T-helper 2 cell treated with Interferon-gamma antibody and Interleukin-4, amounts not matched to agents 5 μg/mL and 100 μg/mL, for 36 hours (primary cell): Measurements from ENCODE around the gene SLAMF7.

Source experiments
- DNase-seq: peaks from one replicate; pipeline ENCODE4 v3.0.0; 2021; ENCODE audit warnings: low spot score
- H3K27ac Mint-ChIP-seq: one replicate; pipeline ENCODE4 v1.8.0; 2021; ENCODE audit warnings: mild to moderate bottlenecking, mixed read lengths
- H3K27me3 Mint-ChIP-seq: one replicate; pipeline ENCODE4 v1.8.0; 2021; ENCODE audit warnings: low read depth, mixed read lengths
- H3K36me3 Mint-ChIP-seq: one replicate; pipeline ENCODE4 v1.8.0; 2021; ENCODE audit warnings: low read depth, mixed read lengths
- H3K4me1 Mint-ChIP-seq: one replicate; pipeline ENCODE4 v1.8.0; 2021; ENCODE audit warnings: low read depth, mixed read lengths
- H3K4me3 Mint-ChIP-seq: one replicate; pipeline ENCODE4 v1.8.0; 2022; ENCODE audit warnings: mild to moderate bottlenecking, moderate library complexity, mixed read lengths
- H3K9me3 Mint-ChIP-seq: one replicate; pipeline ENCODE4 v1.8.0; 2021; ENCODE audit warnings: mixed read lengths

Gene SLAMF7

GRCh38 chr1:160744852-160745520, 5.9 kb downstream of the SLAMF7 start:
- no peaks in the 10 kb centered on the region for H3K9me3 Mint-ChIP-seq
- H3K36me3 Mint-ChIP-seq = peaks cover 8% of the 10 kb centered on the region
- DNase-seq = no peak
- H3K4me1 Mint-ChIP-seq = peaks cover 71% of the 10 kb centered on the region
- peak overlapping the region; percentile 68 for H3K4me3 Mint-ChIP-seq
- H3K27me3 Mint-ChIP-seq = no peaks in the 10 kb centered on the region
- peak overlapping the region; percentile 90 for H3K27ac Mint-ChIP-seq

GRCh38 chr1:160745551-160745950, 6.5 kb downstream of the SLAMF7 start:
- Mint-ChIP-seq H3K27me3 (no peaks in the 10 kb centered on the region), H3K4me3 (no peak overlapping the region), H3K27ac (peak overlapping the region; percentile 90), H3K36me3 (peaks cover 8% of the 10 kb centered on the region), H3K9me3 (no peaks in the 10 kb centered on the region), H3K4me1 (peaks cover 70% of the 10 kb centered on the region)
- no peak for DNase-seq

GRCh38 chr1:160746836-160747500, 7.9 kb downstream of the SLAMF7 start:
- Mint-ChIP-seq H3K36me3 (peaks cover 11% of the 10 kb centered on the region), H3K4me3 (no peak overlapping the region)

GRCh38 chr1:160747717-160748116, 8.7 kb downstream of the SLAMF7 start:
- Mint-ChIP-seq H3K36me3 (peaks cover 11% of the 10 kb centered on the region), H3K27me3 (no peaks in the 10 kb centered on the region), H3K9me3 (no peaks in the 10 kb centered on the region), H3K27ac (no peak overlapping the region), H3K4me1 (peaks cover 68% of the 10 kb centered on the region), H3K4me3 (no peak overlapping the region)
- no peak for DNase-seq

More at GRCh38 chr1:160746836-160747500, 7.9 kb downstream of the SLAMF7 start:
- Mint-ChIP-seq H3K27ac (no peak overlapping the region), H3K9me3 (no peaks in the 10 kb centered on the region), H3K27me3 (no peaks in the 10 kb centered on the region), H3K4me1 (peaks cover 72% of the 10 kb centered on the region)
- no peak for DNase-seq

- no peak for DNase-seq
- no peak overlapping the region for H3K4me3 Mint-ChIP-seq
- H3K4me1 Mint-ChIP-seq = peaks cover 62% of the 10 kb centered on the region
Measured at GRCh38 chr1:160748181-160748877, 9.3 kb downstream of the SLAMF7 start.

GRCh38 chr1:160748878-160749269, 9.8 kb downstream of the SLAMF7 start:
- H3K9me3 Mint-ChIP-seq = no peaks in the 10 kb centered on the region
- no peak for DNase-seq
- no peaks in the 10 kb centered on the region for H3K27me3 Mint-ChIP-seq
- peaks cover 7% of the 10 kb centered on the region for H3K36me3 Mint-ChIP-seq
- no peak overlapping the region for H3K27ac Mint-ChIP-seq
- peaks cover 60% of the 10 kb centered on the region for H3K4me1 Mint-ChIP-seq
- H3K4me3 Mint-ChIP-seq = no peak overlapping the region

More at GRCh38 chr1:160748181-160748877, 9.3 kb downstream of the SLAMF7 start:
- peaks cover 7% of the 10 kb centered on the region for H3K36me3 Mint-ChIP-seq
- no peaks in the 10 kb centered on the region for H3K9me3 Mint-ChIP-seq
- no peaks in the 10 kb centered on the region for H3K27me3 Mint-ChIP-seq
- H3K27ac Mint-ChIP-seq = no peak overlapping the region

GRCh38 chr1:160750608-160751007, 11.6 kb downstream of the SLAMF7 start:
- no peaks in the 10 kb centered on the region for H3K27me3 Mint-ChIP-seq
- no peak overlapping the region for H3K27ac Mint-ChIP-seq
- no peak for DNase-seq
- H3K9me3 Mint-ChIP-seq = no peaks in the 10 kb centered on the region
- H3K4me3 Mint-ChIP-seq = no peak overlapping the region
- H3K4me1 Mint-ChIP-seq = peaks cover 44% of the 10 kb centered on the region
- H3K36me3 Mint-ChIP-seq = peaks cover 4% of the 10 kb centered on the region

GRCh38 chr1:160752406-160752805, 13.4 kb downstream of the SLAMF7 start:
- no peak overlapping the region for H3K4me3 Mint-ChIP-seq
- H3K27ac Mint-ChIP-seq = no peak overlapping the region
- peaks cover 4% of the 10 kb centered on the region for H3K36me3 Mint-ChIP-seq

GRCh38 chr1:160752924-160753323, 13.9 kb downstream of the SLAMF7 start:
- no peak for DNase-seq
- Mint-ChIP-seq H3K4me1 (peaks cover 42% of the 10 kb centered on the region), H3K27ac (no peak overlapping the region), H3K9me3 (peaks cover 6% of the 10 kb centered on the region), H3K36me3 (peaks cover 4% of the 10 kb centered on the region), H3K27me3 (no peaks in the 10 kb centered on the region), H3K4me3 (no peak overlapping the region)

More at GRCh38 chr1:160752406-160752805, 13.4 kb downstream of the SLAMF7 start:
- no peaks in the 10 kb centered on the region for H3K27me3 Mint-ChIP-seq
- no peak for DNase-seq
- peaks cover 46% of the 10 kb centered on the region for H3K4me1 Mint-ChIP-seq
- H3K9me3 Mint-ChIP-seq = peaks cover 6% of the 10 kb centered on the region

GRCh38 chr1:160753594-160753993, 14.5 kb downstream of the SLAMF7 start:
- Mint-ChIP-seq H3K9me3 (peaks cover 6% of the 10 kb centered on the region), H3K4me1 (peaks cover 36% of the 10 kb centered on the region), H3K27ac (no peak overlapping the region), H3K4me3 (no peak overlapping the region), H3K27me3 (no peaks in the 10 kb centered on the region), H3K36me3 (peaks cover 4% of the 10 kb centered on the region)
- no peak for DNase-seq

GRCh38 chr1:160755461-160755860, 16.4 kb downstream of the SLAMF7 start:
- H3K27me3 Mint-ChIP-seq = no peaks in the 10 kb centered on the region
- H3K9me3 Mint-ChIP-seq = peaks cover 6% of the 10 kb centered on the region
- peaks cover 35% of the 10 kb centered on the region for H3K4me1 Mint-ChIP-seq
- H3K36me3 Mint-ChIP-seq = peaks cover 4% of the 10 kb centered on the region
- H3K27ac Mint-ChIP-seq = no peak overlapping the region
- H3K4me3 Mint-ChIP-seq = no peak overlapping the region
- DNase-seq = no peak

GRCh38 chr1:160755911-160756848, 17.1 kb downstream of the SLAMF7 start:
- no peak for DNase-seq
- Mint-ChIP-seq H3K4me1 (peaks cover 28% of the 10 kb centered on the region), H3K9me3 (peaks cover 6% of the 10 kb centered on the region), H3K27me3 (no peaks in the 10 kb centered on the region), H3K36me3 (peaks cover 1% of the 10 kb centered on the region), H3K27ac (peak overlapping the region; percentile 63), H3K4me3 (no peak overlapping the region)

GRCh38 chr1:160756849-160757201, 17.8 kb downstream of the SLAMF7 start:
- Mint-ChIP-seq H3K4me3 (no peak overlapping the region), H3K27ac (peak overlapping the region; percentile 8), H3K9me3 (peaks cover 6% of the 10 kb centered on the region), H3K36me3 (peaks cover 1% of the 10 kb centered on the region), H3K4me1 (peaks cover 24% of the 10 kb centered on the region), H3K27me3 (no peaks in the 10 kb centered on the region)
- DNase-seq = no peak
